Right hindlimb (tissue), 1 donor: ENCODE data around the gene LDLRAD4.
A peak's percentile ranks its signal among the peaks of the same experiment; 100 is the strongest.

Experiments
- DNase-seq: peaks from one replicate; pipeline ENCODE4 v3.0.0-alpha.2; 2018

LDLRAD4 gene

GRCh38 chr18:13416848-13417247, 198.3 kb downstream of the LDLRAD4 start:
- no peak for DNase-seq

GRCh38 chr18:13418013-13418710, 199.6 kb downstream of the LDLRAD4 start:
- no peak for DNase-seq

GRCh38 chr18:13420969-13421686, 202.6 kb downstream of the LDLRAD4 start:
- no peak for DNase-seq

- no peak for DNase-seq
Measured at GRCh38 chr18:13422541-13423147, 204.1 kb downstream of the LDLRAD4 start.

- no peak for DNase-seq
Measured at GRCh38 chr18:13423352-13423751, 204.8 kb downstream of the LDLRAD4 start.

- no peak for DNase-seq
Measured at GRCh38 chr18:13424363-13424762, 205.8 kb downstream of the LDLRAD4 start.

GRCh38 chr18:13425357-13426091, 207.0 kb downstream of the LDLRAD4 start:
- no peak for DNase-seq

- no peak for DNase-seq
Measured at GRCh38 chr18:13427354-13427753, 208.8 kb downstream of the LDLRAD4 start.

GRCh38 chr18:13428319-13428718, 209.8 kb downstream of the LDLRAD4 start:
- no peak for DNase-seq

- DNase-seq: no peak
Measured at GRCh38 chr18:13429016-13429415, 210.5 kb downstream of the LDLRAD4 start.

- DNase-seq: no peak
Measured at GRCh38 chr18:13429884-13430510, 211.4 kb downstream of the LDLRAD4 start.

- no peak for DNase-seq
Measured at GRCh38 chr18:13430663-13431062, 212.1 kb downstream of the LDLRAD4 start.

- DNase-seq: no peak
Measured at GRCh38 chr18:13431886-13432285, 213.3 kb downstream of the LDLRAD4 start.

GRCh38 chr18:13433125-13433524, 214.6 kb downstream of the LDLRAD4 start:
- no peak for DNase-seq

- DNase-seq: no peak
Measured at GRCh38 chr18:13433685-13434084, 215.1 kb downstream of the LDLRAD4 start.

- no peak for DNase-seq
Measured at GRCh38 chr18:13434854-13435253, 216.3 kb downstream of the LDLRAD4 start.

- DNase-seq: no peak
Measured at GRCh38 chr18:13435586-13436333, 217.2 kb downstream of the LDLRAD4 start.

GRCh38 chr18:13436576-13436975, 218.0 kb downstream of the LDLRAD4 start:
- peak; percentile 86 for DNase-seq

- no peak for DNase-seq
Measured at GRCh38 chr18:13437034-13437433, 218.5 kb downstream of the LDLRAD4 start.

GRCh38 chr18:13437796-13438506, 219.4 kb downstream of the LDLRAD4 start:
- DNase-seq: no peak

- DNase-seq: no peak
Measured at GRCh38 chr18:13438507-13439056, 220.0 kb downstream of the LDLRAD4 start.
